Mammary epithelial cell (primary cell): Measurements from ENCODE around the gene NDST1.

Experiments
- CTCF ChIP-seq, 2 donors: IDR thresholded peaks in 1 of 2; conservative IDR thresholded peaks in 1 of 2; 2 replicates each; pipeline ENCODE4 v1.5.1; 2011 to 2012; ENCODE audit warnings: inconsistent platforms in 2 of 2, low read length in 2 of 2, mild to moderate bottlenecking in 2 of 2, control low read depth in 1 of 2, low read depth in 1 of 2; ENCODE audit not compliant: insufficient read depth in 1 of 2; ENCODE audit errors: extremely low read depth in 1 of 2
- EZH2 ChIP-seq: IDR thresholded peaks from 2 replicates; pipeline ENCODE4 v1.6.1; 2012; ENCODE audit warnings: low read length, inconsistent platforms, borderline replicate concordance

- TF ChIP-seq CTCF (conservative IDR thresholded peaks at IDR 0.05 in 1 of 2, IDR thresholded peaks at IDR 0.05 in 1 of 2; ENCODE audit: extremely low read depth in 1 of 2, insufficient read depth in 1 of 2, low read depth in 1 of 2, low read length in 2 of 2) (no peak), EZH2 (no peak)
These were observed 9.0 kb upstream of the NDST1 start for GRCh38 chr5:150498971-150499370.
